Liver (tissue), 9 donors: ENCODE measurements around the gene CSF2RB. TPM values are rescaled to one million over a fixed set of nuclear protein-coding genes. Genes with fewer than 3 reads are reported as not detected.

Experiments used
- DNase-seq: peaks from one replicate; pipeline ENCODE4 v3.0.0-alpha.2; 2017; ENCODE audit warnings: low spot score
- H3K27ac ChIP-seq, 2 donors: one replicate each; pipeline ENCODE4 v1.7.0; 2013; ENCODE audit warnings: inconsistent platforms in 2 of 2, low read length in 2 of 2, control low read depth in 1 of 2, low read depth in 1 of 2, mild to moderate bottlenecking in 1 of 2
- H3K27me3 ChIP-seq, 4 donors: one replicate each; pipeline versions ENCODE4 v1.6.1 to v1.7.0; 2013; ENCODE audit warnings: low read length in 3 of 4, inconsistent platforms in 1 of 4, mild to moderate bottlenecking in 1 of 4, moderate library complexity in 1 of 4; ENCODE audit not compliant: control insufficient read depth in 4 of 4, insufficient read depth in 4 of 4
- H3K36me3 ChIP-seq, 4 donors: one replicate each; pipeline versions ENCODE4 v1.6.1 to v1.7.0; 2013; ENCODE audit warnings: low read length in 3 of 4, mild to moderate bottlenecking in 3 of 4, low read depth in 1 of 4, moderate library complexity in 1 of 4; ENCODE audit not compliant: control insufficient read depth in 4 of 4, insufficient read depth in 3 of 4
- H3K4me1 ChIP-seq, 4 donors: one replicate each; pipeline versions ENCODE4 v1.6.1 to v1.7.0; 2013; ENCODE audit warnings: low read length in 3 of 4, mild to moderate bottlenecking in 3 of 4, moderate library complexity in 1 of 4; ENCODE audit not compliant: control insufficient read depth in 4 of 4, insufficient read depth in 4 of 4
- H3K4me3 ChIP-seq, 3 donors: one replicate each; pipeline versions ENCODE4 v1.6.1 to v1.7.0; 2013; ENCODE audit warnings: low read length in 3 of 3, control low read depth in 1 of 3, low read depth in 1 of 3, mild to moderate bottlenecking in 1 of 3
- H3K9ac ChIP-seq, 2 donors: one replicate each; pipeline ENCODE4 v1.7.0; 2013; ENCODE audit warnings: low read length in 2 of 2, mild to moderate bottlenecking in 2 of 2, moderate library complexity in 2 of 2, control low read depth in 1 of 2, low read depth in 1 of 2
- H3K9me3 ChIP-seq, 4 donors: one replicate each; pipeline versions ENCODE4 v1.6.1 to v1.7.0; 2013; ENCODE audit warnings: low read length in 3 of 4; ENCODE audit not compliant: control insufficient read depth in 4 of 4
- EGR1 ChIP-seq, 2 donors: IDR thresholded peaks; 2 replicates each; pipeline ENCODE4 v1.6.1; 2016 to 2018; ENCODE audit warnings: antibody characterized with exemption in 2 of 2, low read depth in 2 of 2
- FOXA1 ChIP-seq: IDR thresholded peaks from 2 replicates; pipeline ENCODE4 v1.6.1; 2016; ENCODE audit warnings: antibody characterized with exemption
- FOXA2 ChIP-seq: IDR thresholded peaks from 2 replicates; pipeline ENCODE4 v1.6.1; 2016; ENCODE audit warnings: antibody characterized with exemption
- GABPA ChIP-seq, 2 donors: IDR thresholded peaks in 1 of 2; conservative IDR thresholded peaks in 1 of 2; 2 replicates each; pipeline ENCODE4 v1.6.1; 2016; ENCODE audit warnings: antibody characterized with exemption in 2 of 2, mild to moderate bottlenecking in 1 of 2, moderate library complexity in 1 of 2
- HNF4A ChIP-seq, 2 donors: conservative IDR thresholded peaks; 2 replicates each; pipeline ENCODE4 v1.6.1; 2016; ENCODE audit warnings: antibody characterized with exemption in 2 of 2, mild to moderate bottlenecking in 2 of 2
- JUND ChIP-seq, 2 donors: IDR thresholded peaks; 2 replicates each; pipeline ENCODE4 v1.6.1; 2016; ENCODE audit warnings: antibody characterized with exemption in 2 of 2
- NR2F2 ChIP-seq: IDR thresholded peaks from 2 replicates; pipeline ENCODE4 v1.6.1; 2016; ENCODE audit warnings: antibody characterized with exemption
- RAD21 ChIP-seq, 2 donors: IDR thresholded peaks; 2 replicates each; pipeline ENCODE4 v1.6.1; 2016; ENCODE audit warnings: antibody characterized with exemption in 2 of 2, mild to moderate bottlenecking in 2 of 2
- SP1 ChIP-seq: IDR thresholded peaks from 2 replicates; pipeline ENCODE4 v1.6.1; 2018; ENCODE audit warnings: antibody characterized with exemption, mild to moderate bottlenecking
- TAF1 ChIP-seq: conservative IDR thresholded peaks from 2 replicates; pipeline ENCODE4 v1.6.1; 2016; ENCODE audit warnings: antibody characterized with exemption, mild to moderate bottlenecking
- YY1 ChIP-seq: IDR thresholded peaks from 2 replicates; pipeline ENCODE4 v1.6.1; 2016; ENCODE audit warnings: antibody characterized with exemption, mild to moderate bottlenecking
- WGBS: extraction: QIAGEN DNeasy Blood & Tissue Kit; methylation state at CpG from one replicate; pipeline ENCODE4 v1.1.7; 2013; 5-methylcytosine and 5-hydroxymethylcytosine counted together
- polyA plus RNA-seq, 2 donors: library from polyadenylated mRNA; stranded (reverse) in 1 of 2; unstranded in 1 of 2; fragments of 200-250 nt in 1 of 2; fragments of >200 nt in 1 of 2; fragmentation: Nextera tagmentation in 1 of 2; extraction: Ambion mirVana in 1 of 2; gene quantifications; one replicate each; pipeline versions ENCODE4 v1.2.1 to v1.2.3, GENCODE V29; 2013 to 2015
- total RNA-seq, 2 donors: library from RNA; depleted of rRNA; stranded (reverse); fragments of >200 nt; gene quantifications; one replicate each; pipeline ENCODE4 v1.2.3, GENCODE V29; 2014
- TF ChIP-seq, protein P1 (sequence below): IDR thresholded peaks from 2 replicates; pipeline ENCODE4 v1.6.1; 2016; ENCODE audit warnings: antibody characterized with exemption, mild to moderate bottlenecking
- TF ChIP-seq, protein P2 (sequence below): fragments of 150-350 bp; IDR thresholded peaks from 2 replicates; pipeline ENCODE4 v1.5.1; 2017; ENCODE audit warnings: improper control_type of control experiment, low read depth, low read length; ENCODE audit not compliant: missing input control
- TF ChIP-seq, protein P3 (sequence below): IDR thresholded peaks from 2 replicates; pipeline ENCODE4 v1.6.1; 2016; ENCODE audit warnings: antibody characterized with exemption
- TF ChIP-seq, protein P4 (sequence below): IDR thresholded peaks from 2 replicates; pipeline ENCODE4 v1.6.1; 2016; ENCODE audit warnings: antibody characterized with exemption
- donor health status: healthy.
- donor health status: healthy.
- donor health status: healthy.
- donor health status: healthy.
- donor health status: healthy.

Gene CSF2RB
- total and polyA plus RNA-seq, 4 donors = 0.72 to 10.5 (median 2.3) TPM

DNA sequence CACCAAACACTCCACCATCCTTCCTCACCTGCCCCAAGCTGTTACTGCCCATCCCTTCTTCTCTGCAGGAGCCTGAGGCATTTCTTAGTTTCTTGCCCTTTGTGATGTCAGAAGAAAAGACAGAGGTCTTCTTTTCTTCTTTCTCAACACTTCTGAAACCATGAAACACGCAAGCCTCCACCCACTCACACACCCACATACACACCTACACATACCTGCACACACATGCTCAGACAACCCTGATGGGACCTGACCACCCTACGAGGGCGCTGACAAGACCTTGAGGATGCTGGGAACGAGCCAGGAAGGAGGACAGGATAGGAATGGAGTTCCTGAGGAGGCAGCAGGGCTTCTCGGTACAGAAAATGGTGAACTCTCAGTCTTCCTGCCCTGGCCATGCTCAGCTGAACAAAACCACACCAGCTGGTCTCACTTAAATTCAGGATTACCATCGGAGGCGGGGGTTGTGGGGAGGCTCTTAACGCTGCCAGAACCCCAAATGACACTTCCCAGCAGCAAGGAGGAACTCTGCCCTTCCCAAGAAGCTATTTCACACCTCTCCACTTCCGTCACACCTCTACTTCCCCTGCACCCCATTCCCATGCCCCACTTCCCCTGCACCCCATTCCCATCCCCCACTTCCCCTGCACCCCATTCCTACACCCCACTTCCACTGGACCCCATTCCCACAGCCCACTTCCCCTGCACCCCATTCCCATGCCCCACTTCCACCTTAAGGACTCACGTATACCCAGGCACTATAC, 41.0 kb downstream of the CSF2RB start:
- Histone ChIP-seq H3K9ac (no peak overlapping the region), H3K4me3 (no peak overlapping the region), H3K27ac (no peak overlapping the region), H3K9me3 (peaks cover 0 to 3% (median 0%) of the 10 kb centered on the region in 4 donors), H3K36me3 (no peaks in the 10 kb centered on the region), H3K27me3 (no peaks in the 10 kb centered on the region), H3K4me1 (no peaks in the 10 kb centered on the region)
- no peak for TF ChIP-seq YY1
- TF ChIP-seq, protein P1, sequence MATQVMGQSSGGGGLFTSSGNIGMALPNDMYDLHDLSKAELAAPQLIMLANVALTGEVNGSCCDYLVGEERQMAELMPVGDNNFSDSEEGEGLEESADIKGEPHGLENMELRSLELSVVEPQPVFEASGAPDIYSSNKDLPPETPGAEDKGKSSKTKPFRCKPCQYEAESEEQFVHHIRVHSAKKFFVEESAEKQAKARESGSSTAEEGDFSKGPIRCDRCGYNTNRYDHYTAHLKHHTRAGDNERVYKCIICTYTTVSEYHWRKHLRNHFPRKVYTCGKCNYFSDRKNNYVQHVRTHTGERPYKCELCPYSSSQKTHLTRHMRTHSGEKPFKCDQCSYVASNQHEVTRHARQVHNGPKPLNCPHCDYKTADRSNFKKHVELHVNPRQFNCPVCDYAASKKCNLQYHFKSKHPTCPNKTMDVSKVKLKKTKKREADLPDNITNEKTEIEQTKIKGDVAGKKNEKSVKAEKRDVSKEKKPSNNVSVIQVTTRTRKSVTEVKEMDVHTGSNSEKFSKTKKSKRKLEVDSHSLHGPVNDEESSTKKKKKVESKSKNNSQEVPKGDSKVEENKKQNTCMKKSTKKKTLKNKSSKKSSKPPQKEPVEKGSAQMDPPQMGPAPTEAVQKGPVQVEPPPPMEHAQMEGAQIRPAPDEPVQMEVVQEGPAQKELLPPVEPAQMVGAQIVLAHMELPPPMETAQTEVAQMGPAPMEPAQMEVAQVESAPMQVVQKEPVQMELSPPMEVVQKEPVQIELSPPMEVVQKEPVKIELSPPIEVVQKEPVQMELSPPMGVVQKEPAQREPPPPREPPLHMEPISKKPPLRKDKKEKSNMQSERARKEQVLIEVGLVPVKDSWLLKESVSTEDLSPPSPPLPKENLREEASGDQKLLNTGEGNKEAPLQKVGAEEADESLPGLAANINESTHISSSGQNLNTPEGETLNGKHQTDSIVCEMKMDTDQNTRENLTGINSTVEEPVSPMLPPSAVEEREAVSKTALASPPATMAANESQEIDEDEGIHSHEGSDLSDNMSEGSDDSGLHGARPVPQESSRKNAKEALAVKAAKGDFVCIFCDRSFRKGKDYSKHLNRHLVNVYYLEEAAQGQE = no peak
- TF ChIP-seq EGR1 (IDR thresholded peaks at IDR 0.05; ENCODE audit: low read depth in 2 of 2) = no peak
- TF ChIP-seq FOXA1 = no peak
- TF ChIP-seq SP1 = no peak
- TF ChIP-seq JUND (IDR thresholded peaks at IDR 0.05) = no peak
- no peak for TF ChIP-seq HNF4A (conservative IDR thresholded peaks at IDR 0.05)
- TF ChIP-seq FOXA2 = no peak
- no peak for TF ChIP-seq NR2F2
- TF ChIP-seq GABPA (IDR thresholded peaks at IDR 0.05 in 1 of 2, conservative IDR thresholded peaks at IDR 0.05 in 1 of 2) = no peak
- TF ChIP-seq, protein P2, sequence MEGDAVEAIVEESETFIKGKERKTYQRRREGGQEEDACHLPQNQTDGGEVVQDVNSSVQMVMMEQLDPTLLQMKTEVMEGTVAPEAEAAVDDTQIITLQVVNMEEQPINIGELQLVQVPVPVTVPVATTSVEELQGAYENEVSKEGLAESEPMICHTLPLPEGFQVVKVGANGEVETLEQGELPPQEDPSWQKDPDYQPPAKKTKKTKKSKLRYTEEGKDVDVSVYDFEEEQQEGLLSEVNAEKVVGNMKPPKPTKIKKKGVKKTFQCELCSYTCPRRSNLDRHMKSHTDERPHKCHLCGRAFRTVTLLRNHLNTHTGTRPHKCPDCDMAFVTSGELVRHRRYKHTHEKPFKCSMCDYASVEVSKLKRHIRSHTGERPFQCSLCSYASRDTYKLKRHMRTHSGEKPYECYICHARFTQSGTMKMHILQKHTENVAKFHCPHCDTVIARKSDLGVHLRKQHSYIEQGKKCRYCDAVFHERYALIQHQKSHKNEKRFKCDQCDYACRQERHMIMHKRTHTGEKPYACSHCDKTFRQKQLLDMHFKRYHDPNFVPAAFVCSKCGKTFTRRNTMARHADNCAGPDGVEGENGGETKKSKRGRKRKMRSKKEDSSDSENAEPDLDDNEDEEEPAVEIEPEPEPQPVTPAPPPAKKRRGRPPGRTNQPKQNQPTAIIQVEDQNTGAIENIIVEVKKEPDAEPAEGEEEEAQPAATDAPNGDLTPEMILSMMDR = no peak
- TF ChIP-seq TAF1 = no peak
- WGBS = 63% methylated on average over 10 of the region's 10 CpGs
- no peak for DNase-seq

DNA sequence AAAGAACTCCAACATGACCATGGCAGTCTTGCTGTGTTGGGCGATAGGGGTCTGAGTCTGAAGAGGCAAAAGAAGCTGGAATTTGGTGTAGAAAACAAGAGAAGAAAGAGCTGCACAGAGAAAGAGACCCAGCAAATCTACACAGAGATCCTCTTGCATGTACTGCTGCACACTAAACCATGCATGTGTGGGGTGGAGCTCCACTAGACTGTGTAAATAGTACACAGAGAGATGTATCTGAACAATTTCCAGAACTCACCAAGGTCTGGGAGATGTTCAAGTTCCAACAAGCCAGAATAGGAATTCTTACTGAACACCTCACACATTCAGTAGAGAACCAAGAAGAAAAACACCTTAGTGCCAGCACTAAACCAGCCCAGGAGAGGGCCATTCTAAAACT, 42.3 kb downstream of the CSF2RB start:
- no peak overlapping the region for H3K4me3 ChIP-seq
- H3K9me3 ChIP-seq = peaks cover 0 to 3% (median 0%) of the 10 kb centered on the region in 4 donors
- H3K9ac ChIP-seq = no peak overlapping the region
- no peaks in the 10 kb centered on the region for H3K4me1 ChIP-seq
- TF ChIP-seq, protein P3, sequence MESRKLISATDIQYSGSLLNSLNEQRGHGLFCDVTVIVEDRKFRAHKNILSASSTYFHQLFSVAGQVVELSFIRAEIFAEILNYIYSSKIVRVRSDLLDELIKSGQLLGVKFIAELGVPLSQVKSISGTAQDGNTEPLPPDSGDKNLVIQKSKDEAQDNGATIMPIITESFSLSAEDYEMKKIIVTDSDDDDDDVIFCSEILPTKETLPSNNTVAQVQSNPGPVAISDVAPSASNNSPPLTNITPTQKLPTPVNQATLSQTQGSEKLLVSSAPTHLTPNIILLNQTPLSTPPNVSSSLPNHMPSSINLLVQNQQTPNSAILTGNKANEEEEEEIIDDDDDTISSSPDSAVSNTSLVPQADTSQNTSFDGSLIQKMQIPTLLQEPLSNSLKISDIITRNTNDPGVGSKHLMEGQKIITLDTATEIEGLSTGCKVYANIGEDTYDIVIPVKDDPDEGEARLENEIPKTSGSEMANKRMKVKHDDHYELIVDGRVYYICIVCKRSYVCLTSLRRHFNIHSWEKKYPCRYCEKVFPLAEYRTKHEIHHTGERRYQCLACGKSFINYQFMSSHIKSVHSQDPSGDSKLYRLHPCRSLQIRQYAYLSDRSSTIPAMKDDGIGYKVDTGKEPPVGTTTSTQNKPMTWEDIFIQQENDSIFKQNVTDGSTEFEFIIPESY = no peak
- TF ChIP-seq YY1 (no peak), FOXA2 (no peak), GABPA (IDR thresholded peaks at IDR 0.05 in 1 of 2, conservative IDR thresholded peaks at IDR 0.05 in 1 of 2) (no peak), SP1 (no peak), RAD21 (IDR thresholded peaks at IDR 0.05) (no peak), EGR1 (IDR thresholded peaks at IDR 0.05; ENCODE audit: low read depth in 2 of 2) (no peak), HNF4A (conservative IDR thresholded peaks at IDR 0.05) (no peak), NR2F2 (no peak)
- TF ChIP-seq, protein P4, sequence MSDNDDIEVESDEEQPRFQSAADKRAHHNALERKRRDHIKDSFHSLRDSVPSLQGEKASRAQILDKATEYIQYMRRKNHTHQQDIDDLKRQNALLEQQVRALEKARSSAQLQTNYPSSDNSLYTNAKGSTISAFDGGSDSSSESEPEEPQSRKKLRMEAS = no peak
- 88% methylated on average over 1 of the region's 1 CpG for WGBS
- no peaks in the 10 kb centered on the region for H3K36me3 ChIP-seq
- H3K27me3 ChIP-seq = peaks cover 0 to 6% (median 0%) of the 10 kb centered on the region in 4 donors
- no peak overlapping the region for H3K27ac ChIP-seq
- no peak for DNase-seq
